ENCODE data around the gene IFNLR1. TPM values are rescaled to one million over a fixed set of nuclear protein-coding genes. Genes with fewer than 3 reads are reported as not detected.

Gene IFNLR1
- total RNA-seq, 2 experiments from 2014 or later, result 3.2 to 3.4 TPM

DNA sequence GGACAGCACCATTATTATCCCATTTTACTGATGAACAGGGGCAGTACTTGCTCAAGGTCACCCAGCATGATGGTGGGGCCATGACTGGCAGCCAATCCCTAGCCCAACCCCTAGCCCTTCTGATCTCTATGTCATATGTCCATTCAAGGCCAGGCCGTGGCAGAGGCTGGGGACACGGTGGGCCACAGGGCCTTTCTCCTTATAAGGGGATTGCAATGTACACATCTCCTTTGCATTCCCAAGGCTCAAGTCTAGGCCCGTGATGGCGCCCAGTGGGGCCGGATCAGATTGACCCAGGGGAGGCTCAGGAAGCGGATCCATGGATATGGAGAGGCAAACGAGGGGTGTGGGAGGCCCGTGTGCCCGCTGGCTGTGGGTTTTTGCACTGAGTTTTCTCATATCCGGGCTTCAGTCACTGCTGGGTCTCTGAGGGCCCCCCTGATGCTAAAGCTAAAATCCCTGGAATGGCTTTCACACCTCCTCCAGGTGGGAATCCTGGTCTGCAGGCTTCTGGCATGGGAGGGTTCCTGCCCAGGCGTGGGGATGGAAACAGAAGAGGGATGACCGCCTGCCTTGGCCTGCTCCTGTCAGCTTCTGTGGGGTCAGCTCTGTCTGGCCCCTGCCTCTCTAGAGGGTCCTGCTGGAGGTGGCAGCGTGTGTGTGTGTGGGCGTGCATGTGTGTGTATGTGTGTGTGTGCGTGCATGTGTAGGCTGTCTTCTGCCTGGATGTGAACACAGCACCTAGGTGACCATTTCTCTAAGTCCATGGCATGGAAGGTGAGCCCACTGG is 77.2 kb downstream of the IFNLR1 start:
- Mint-ChIP-seq H3K27ac (no peak overlapping the region), H3K36me3 (ENCODE audit: low read depth) (no peaks in the 10 kb centered on the region), H3K4me3 (no peak overlapping the region), H3K9me3 (no peaks in the 10 kb centered on the region), H3K27me3 (peaks cover 11% of the 10 kb centered on the region), H3K4me1 (peaks cover 5% of the 10 kb centered on the region)
- CTCF ChIA-PET, result no interaction called here
- POLR2A ChIA-PET, result no interaction called here
- no peak for DNase-seq

DNA sequence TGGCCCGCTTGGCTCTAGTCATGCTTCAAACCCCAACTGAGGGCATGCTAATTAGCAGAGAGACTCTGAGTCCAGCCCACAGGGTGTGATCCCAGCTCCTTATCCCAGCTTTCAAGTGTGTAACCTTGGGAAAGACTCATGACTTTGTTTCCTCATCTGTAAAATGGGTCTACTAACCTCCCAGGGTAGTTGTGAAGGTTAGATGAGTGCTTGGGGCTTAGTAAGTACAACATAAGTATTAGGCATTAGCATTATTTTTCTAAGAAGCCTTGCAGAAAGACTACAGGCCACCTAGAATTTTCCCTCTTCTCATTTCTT is 78.0 kb downstream of the IFNLR1 start:
- no peaks in the 10 kb centered on the region for H3K9me3 Mint-ChIP-seq
- POLR2A ChIA-PET, result no interaction called here

GRCh38 chr1:24108334-24109165 is 78.5 kb downstream of the IFNLR1 start:
- Mint-ChIP-seq H3K27me3 (peaks cover 9% of the 10 kb centered on the region), H3K4me1 (peaks cover 5% of the 10 kb centered on the region), H3K27ac (no peak overlapping the region), H3K36me3 (ENCODE audit: low read depth) (no peaks in the 10 kb centered on the region), H3K9me3 (no peaks in the 10 kb centered on the region), H3K4me3 (no peak overlapping the region)
- no peak for DNase-seq
- POLR2A ChIA-PET, result no interaction called here
- CTCF ChIA-PET, result no interaction called here

More for the DNA sequence above, 78.0 kb downstream of the IFNLR1 start:
- DNase-seq, result no peak
- Mint-ChIP-seq H3K4me3 (no peak overlapping the region), H3K36me3 (ENCODE audit: low read depth) (no peaks in the 10 kb centered on the region), H3K4me1 (peaks cover 5% of the 10 kb centered on the region), H3K27me3 (peaks cover 11% of the 10 kb centered on the region), H3K27ac (no peak overlapping the region)
- CTCF ChIA-PET, result no interaction called here

- Mint-ChIP-seq H3K27ac (no peak overlapping the region), H3K27me3 (peaks cover 8% of the 10 kb centered on the region), H3K4me1 (peaks cover 4% of the 10 kb centered on the region), H3K9me3 (no peaks in the 10 kb centered on the region), H3K4me3 (no peak overlapping the region), H3K36me3 (ENCODE audit: low read depth) (no peaks in the 10 kb centered on the region)
- CTCF ChIA-PET, result no interaction called here
- no peak for DNase-seq
- POLR2A ChIA-PET, result no interaction called here
Observed at GRCh38 chr1:24107462-24108138, 79.5 kb downstream of the IFNLR1 start.

DNA sequence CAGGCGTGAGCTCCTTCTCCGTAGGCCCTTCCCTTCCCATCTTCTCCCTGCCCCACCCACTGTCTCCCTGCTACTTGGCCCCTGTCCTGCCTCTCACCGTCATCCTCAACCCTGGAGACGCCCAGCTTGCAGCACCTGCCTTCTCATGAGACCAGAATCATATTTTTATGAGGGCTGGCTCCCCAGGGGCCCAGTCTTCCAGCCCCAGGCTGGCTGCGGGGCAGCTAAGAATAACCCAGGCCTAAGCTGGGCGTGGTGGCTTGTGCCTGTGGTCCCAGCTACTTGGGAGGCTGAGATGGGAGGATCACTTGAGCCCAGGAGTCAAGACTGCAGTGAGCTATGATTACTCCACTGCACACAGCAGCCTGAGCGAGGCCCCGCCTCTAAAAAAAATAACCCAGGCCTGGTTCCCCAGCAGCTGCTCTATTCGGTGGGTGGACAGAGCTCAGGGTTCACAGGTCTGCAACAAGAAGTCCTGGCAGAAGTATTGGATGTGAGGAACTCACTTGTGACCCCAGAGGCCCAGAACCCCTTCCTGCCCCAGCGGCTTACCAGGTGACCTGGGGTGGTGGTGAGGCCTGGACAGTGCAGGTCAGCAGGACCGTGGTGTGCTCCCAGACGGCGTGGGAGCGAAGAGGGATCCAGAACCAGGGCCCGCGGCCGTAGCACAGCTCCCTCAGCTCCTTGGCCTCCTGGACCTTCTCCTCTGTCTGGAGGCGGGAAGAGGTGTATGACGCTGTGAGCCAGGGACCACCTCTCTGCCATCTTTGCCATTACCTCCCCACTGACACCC is 81.5 kb downstream of the IFNLR1 start:
- Mint-ChIP-seq H3K9me3 (no peaks in the 10 kb centered on the region), H3K4me1 (no peaks in the 10 kb centered on the region), H3K36me3 (ENCODE audit: low read depth) (no peaks in the 10 kb centered on the region), H3K27ac (no peak overlapping the region), H3K4me3 (no peak overlapping the region), H3K27me3 (no peaks in the 10 kb centered on the region)
- DNase-seq, result no peak
- CTCF ChIA-PET, result interaction anchor here (0.6 to 1.2 kb wide), 2 partner anchors 11 to 73 kb away, joined by 3 read pairs; no protein-coding TSS in a partner anchor
- POLR2A ChIA-PET, result no interaction called here

DNA sequence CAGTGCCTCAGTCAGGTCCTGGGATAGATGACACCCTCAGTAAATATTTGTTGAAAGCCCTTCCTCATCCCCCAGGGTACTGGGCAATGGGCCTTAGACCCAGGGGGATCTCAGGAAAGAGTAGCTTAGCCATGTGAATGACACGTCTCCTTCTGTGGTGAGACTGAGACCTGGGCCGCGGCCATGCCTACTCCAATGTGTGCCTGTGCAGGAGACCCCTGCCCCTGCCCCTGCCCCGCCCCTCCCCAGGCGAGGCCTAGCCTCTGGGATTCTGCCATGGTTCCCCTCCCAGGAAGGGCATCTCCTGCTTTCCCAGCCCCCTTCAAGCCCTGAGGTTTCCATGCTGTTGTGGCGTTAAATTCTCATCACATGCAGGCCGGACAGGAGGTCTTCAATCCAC is 82.2 kb downstream of the IFNLR1 start:
- POLR2A ChIA-PET, result no interaction called here
- Mint-ChIP-seq H3K4me1 (no peaks in the 10 kb centered on the region), H3K36me3 (ENCODE audit: low read depth) (no peaks in the 10 kb centered on the region), H3K27me3 (no peaks in the 10 kb centered on the region), H3K9me3 (no peaks in the 10 kb centered on the region), H3K27ac (no peak overlapping the region), H3K4me3 (no peak overlapping the region)
- DNase-seq, result no peak
- CTCF ChIA-PET, result interaction anchor here (1.2 to 2.0 kb wide), 2 partner anchors 12 to 45 kb away, joined by 3 to 7 read pairs; no protein-coding TSS in a partner anchor

Other genes with a start within 250 kb of the IFNLR1 start
- gene PNRC2, start 227.5 kb downstream of the IFNLR1 start, total RNA-seq, result 100 to 1,000 TPM; 151 to 186 TPM
- 100 to 1,000 TPM; 217 to 224 TPM for gene SRSF10, start 207.0 kb downstream of the IFNLR1 start, total RNA-seq
- not detected for gene MYOM3, start 75.2 kb downstream of the IFNLR1 start, total RNA-seq
- gene IL22RA1, start 44.1 kb downstream of the IFNLR1 start, total RNA-seq, result not detected
- gene GRHL3, start 132.1 kb upstream of the IFNLR1 start, total RNA-seq, result not detected
- 10 to 100 TPM; 10.0 to 11.0 TPM for gene STPG1, start 226.5 kb upstream of the IFNLR1 start, total RNA-seq
- gene NIPAL3, start 228.5 kb upstream of the IFNLR1 start, total RNA-seq, result 10 to 100 TPM; 72.8 to 78.1 TPM

Measured in activated CD4-positive, alpha-beta T cell treated with anti-CD3 and anti-CD28 coated beads, Interleukin-2, amount 10 ng/mL, durations not matched to agents 7 days and 5 days (primary cell).